Activated naive CD4-positive, alpha-beta T cell treated with anti-CD3 and anti-CD28 coated beads for 36 hours (primary cell): Measurements from ENCODE around the gene PRKAR2B. TPM values are rescaled to one million over a fixed set of nuclear protein-coding genes. Genes with fewer than 3 reads are reported as not detected.

ENCODE experiments used
- total RNA-seq, 2 experiments: library from RNA; stranded (reverse); gene quantifications; one replicate each; pipeline ENCODE4 v1.2.3, GENCODE V29; 2021

PRKAR2B gene
- total RNA-seq, 2 experiments from 2014 or later: 1.5 TPM

Other genes with a start within 250 kb of the PRKAR2B start
- 1 to 10 TPM; 3.6 to 3.8 TPM for gene PIK3CG, start 179.4 kb upstream of the PRKAR2B start, total RNA-seq
- gene HBP1, start 124.3 kb downstream of the PRKAR2B start, total RNA-seq: 10 to 100 TPM; 41.8 to 42.2 TPM